ENCODE data around the gene GPR155. TPM values are rescaled to one million over a fixed set of nuclear protein-coding genes. Genes with fewer than 3 reads are reported as not detected.

Gene GPR155
- total RNA-seq, 1 experiment from 2014 or later = 0.79 TPM

DNA sequence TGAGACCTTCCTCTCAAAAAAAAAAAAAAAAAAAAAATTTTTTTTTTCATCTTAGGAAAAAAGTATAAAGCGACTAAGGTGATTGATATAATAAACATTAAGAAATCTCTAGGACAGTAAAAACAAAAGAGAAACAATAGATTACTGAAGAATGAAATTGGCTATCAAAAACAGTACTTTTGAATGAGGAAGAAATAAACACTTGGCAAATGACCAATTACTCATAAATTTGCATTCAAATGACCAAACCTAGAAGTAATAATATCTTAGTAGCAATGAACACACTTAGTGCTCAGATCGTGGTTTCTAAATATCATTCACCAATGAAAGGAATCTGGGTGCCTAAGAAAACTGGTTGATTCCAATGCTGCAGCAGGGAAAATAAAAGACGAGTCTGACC lies 101.6 kb downstream of the GPR155 start:
- H2AFZ ChIP-seq = no peak overlapping the region
- TF ChIP-seq, protein P1, sequence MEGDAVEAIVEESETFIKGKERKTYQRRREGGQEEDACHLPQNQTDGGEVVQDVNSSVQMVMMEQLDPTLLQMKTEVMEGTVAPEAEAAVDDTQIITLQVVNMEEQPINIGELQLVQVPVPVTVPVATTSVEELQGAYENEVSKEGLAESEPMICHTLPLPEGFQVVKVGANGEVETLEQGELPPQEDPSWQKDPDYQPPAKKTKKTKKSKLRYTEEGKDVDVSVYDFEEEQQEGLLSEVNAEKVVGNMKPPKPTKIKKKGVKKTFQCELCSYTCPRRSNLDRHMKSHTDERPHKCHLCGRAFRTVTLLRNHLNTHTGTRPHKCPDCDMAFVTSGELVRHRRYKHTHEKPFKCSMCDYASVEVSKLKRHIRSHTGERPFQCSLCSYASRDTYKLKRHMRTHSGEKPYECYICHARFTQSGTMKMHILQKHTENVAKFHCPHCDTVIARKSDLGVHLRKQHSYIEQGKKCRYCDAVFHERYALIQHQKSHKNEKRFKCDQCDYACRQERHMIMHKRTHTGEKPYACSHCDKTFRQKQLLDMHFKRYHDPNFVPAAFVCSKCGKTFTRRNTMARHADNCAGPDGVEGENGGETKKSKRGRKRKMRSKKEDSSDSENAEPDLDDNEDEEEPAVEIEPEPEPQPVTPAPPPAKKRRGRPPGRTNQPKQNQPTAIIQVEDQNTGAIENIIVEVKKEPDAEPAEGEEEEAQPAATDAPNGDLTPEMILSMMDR (conservative IDR thresholded peaks at IDR 0.05) = no peak
- no peak for TF ChIP-seq EZH2 (IDR thresholded peaks at IDR 0.05; ENCODE audit: low read depth)
- CTCF ChIA-PET = no interaction called here
- H4K20me1 ChIP-seq (ENCODE audit: insufficient read depth) = peaks cover 25% of the 10 kb centered on the region
- no TSS peak for BruUV-seq (replicated peaks)
- no peaks in the 10 kb centered on the region for H3K27me3 ChIP-seq (ENCODE audit: insufficient read depth, low read depth)
- H3K4me2 ChIP-seq = no peak overlapping the region
- DNase-seq = no peak
- intact Hi-C loops (cut with micrococcal nuclease; ENCODE audit: unreplicated experiment) = no loop called here
- H3K9me2 ChIP-seq (ENCODE audit: insufficient read depth) = no peaks in the 10 kb centered on the region
- H3K79me2 ChIP-seq (ENCODE audit: low read depth) = peaks cover 5% of the 10 kb centered on the region; the same call in 1 of the 2 replicates
- no peaks in the 10 kb centered on the region for H3K9me3 ChIP-seq (ENCODE audit: insufficient read depth, low read depth)
- no peaks in the 10 kb centered on the region for H3F3A ChIP-seq (ENCODE audit: insufficient read depth, low read depth)
- no peaks in the 10 kb centered on the region for H3K4me1 ChIP-seq (replicated peaks; ENCODE audit: insufficient read depth)
- POLR2A ChIA-PET (ENCODE audit: unreplicated experiment) = no interaction called here
- no peak overlapping the region for H3K4me3 ChIP-seq
- peaks cover 33% of the 10 kb centered on the region for H3K36me3 ChIP-seq (ENCODE audit: low read depth)
- H3K27ac ChIP-seq = no peak overlapping the region

DNA sequence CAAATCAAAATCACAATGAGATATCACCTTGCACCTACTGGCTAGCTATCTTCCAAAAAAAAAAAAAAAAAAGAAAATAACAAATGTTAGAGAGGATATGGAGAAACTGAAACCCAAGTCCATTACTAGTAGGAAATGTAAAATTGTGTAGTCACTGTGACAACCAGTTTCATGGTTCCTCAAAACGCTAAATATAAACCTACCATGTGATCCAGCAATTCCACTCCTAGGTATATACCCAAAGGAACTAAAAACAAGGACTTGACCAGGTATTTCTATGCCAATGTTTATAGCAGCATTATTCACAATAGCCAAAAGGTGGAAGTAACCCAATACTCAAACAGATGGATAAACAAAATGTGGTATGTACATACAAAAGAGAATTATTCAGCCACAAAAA lies 103.0 kb downstream of the GPR155 start:
- no peak for DNase-seq
- no TSS peak for BruUV-seq (replicated peaks)
- no peak overlapping the region for H3K4me2 ChIP-seq
- no peaks in the 10 kb centered on the region for H3K4me1 ChIP-seq (replicated peaks; ENCODE audit: insufficient read depth)
- peaks cover 39% of the 10 kb centered on the region for H3K36me3 ChIP-seq (ENCODE audit: low read depth)
- no peak overlapping the region for H2AFZ ChIP-seq
- no peaks in the 10 kb centered on the region for H3K9me2 ChIP-seq (ENCODE audit: insufficient read depth)
- H3K27ac ChIP-seq = no peak overlapping the region
- no peak for TF ChIP-seq EZH2 (IDR thresholded peaks at IDR 0.05; ENCODE audit: low read depth)
- peaks cover 24% of the 10 kb centered on the region for H4K20me1 ChIP-seq (ENCODE audit: insufficient read depth)
- H3K27me3 ChIP-seq (ENCODE audit: insufficient read depth, low read depth) = no peaks in the 10 kb centered on the region
- intact Hi-C loops (cut with micrococcal nuclease; ENCODE audit: unreplicated experiment) = no loop called here
- H3K79me2 ChIP-seq (ENCODE audit: low read depth) = peaks cover 2% of the 10 kb centered on the region; the same call in 1 of the 2 replicates
- no peaks in the 10 kb centered on the region for H3K9me3 ChIP-seq (ENCODE audit: insufficient read depth, low read depth)
- ChIA-PET CTCF (interaction anchor here (0.6 to 0.7 kb wide), 2 partner anchors 163 to 361 kb away, joined by 3 to 4 read pairs; no protein-coding TSS in a partner anchor), POLR2A (ENCODE audit: unreplicated experiment) (no interaction called here)
- no peaks in the 10 kb centered on the region for H3F3A ChIP-seq (ENCODE audit: insufficient read depth, low read depth)
- no peak overlapping the region for H3K4me3 ChIP-seq

Other genes starting within 250 kb of the GPR155 start
- 172 and 263 TPM in 2 replicates for gene OLA1, start 238.5 kb downstream of the GPR155 start, total RNA-seq (2021)
- gene SP9, start 152.1 kb downstream of the GPR155 start, total RNA-seq (2021) = not detected in 2 replicates
- 26.9 and 28.7 TPM in 2 replicates for gene SCRN3, start 91.3 kb downstream of the GPR155 start, total RNA-seq (2021)
- gene WIPF1, start 110.8 kb upstream of the GPR155 start, total RNA-seq (2021) = 0.46 and 1.3 TPM in 2 replicates

Measured in PC-9 (cell line).